Hindlimb muscle (tissue), 1 donor: ENCODE measurements around the gene ZNF225. TPM values are rescaled to one million over a fixed set of nuclear protein-coding genes. Genes with fewer than 3 reads are reported as not detected.
A peak's percentile ranks its signal among the peaks of the same experiment; 100 is the strongest.
"Not testable (repeated sequence)": the region's sequence is repeated elsewhere in the genome, so short reads cannot be mapped to it uniquely, and the experiment has no call there.

ENCODE experiments used
- DNase-seq: peaks from one replicate; pipeline ENCODE4 v3.0.0-alpha.2; 2013
- polyA plus RNA-seq: library from polyadenylated mRNA; unstranded; fragments of 120-200 nt; gene quantifications from one replicate; pipeline ENCODE4 v1.2.1, GENCODE V29; 2013; ENCODE audit not compliant: insufficient read length

ZNF225 gene
- polyA plus RNA-seq, 1 donor: 4.5 TPM

DNA sequence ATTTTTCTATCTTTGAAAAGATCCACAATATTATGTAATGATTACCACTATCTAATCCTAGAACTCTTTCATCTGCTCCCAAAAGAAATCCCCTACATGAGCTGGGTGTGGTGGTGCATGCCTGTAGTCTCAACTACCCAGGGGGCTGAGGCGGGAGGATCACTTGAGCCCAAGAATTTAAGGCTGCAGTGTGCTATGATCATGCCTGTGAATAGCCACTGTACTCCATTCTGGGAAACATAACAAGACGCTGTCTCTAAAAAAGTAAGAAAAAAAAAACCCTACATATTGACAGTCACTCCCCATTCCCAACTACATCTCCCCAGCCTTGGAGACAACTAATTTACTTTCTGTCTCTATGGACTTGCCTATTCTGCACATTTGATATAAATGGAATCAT, 50.6 kb downstream of the ZNF225 start:
- DNase-seq: no peak

DNA sequence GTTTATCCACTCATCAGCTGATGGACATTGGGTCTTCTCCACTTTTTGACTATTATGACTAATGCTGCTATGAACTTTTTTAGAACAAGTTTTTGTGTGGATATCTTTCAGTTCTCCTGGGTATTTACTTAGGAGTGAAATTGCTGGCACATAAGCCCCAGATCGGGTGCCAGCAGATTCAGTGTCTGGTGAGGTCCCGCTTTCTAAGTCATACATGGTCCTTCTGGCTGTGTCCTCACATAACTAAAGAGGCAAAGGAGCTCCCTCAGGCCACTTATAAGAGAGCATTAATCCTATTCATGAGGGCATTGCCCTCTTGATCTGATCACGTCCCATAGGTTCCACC, 51.1 kb downstream of the ZNF225 start:
- DNase-seq: peak; percentile 6

DNA sequence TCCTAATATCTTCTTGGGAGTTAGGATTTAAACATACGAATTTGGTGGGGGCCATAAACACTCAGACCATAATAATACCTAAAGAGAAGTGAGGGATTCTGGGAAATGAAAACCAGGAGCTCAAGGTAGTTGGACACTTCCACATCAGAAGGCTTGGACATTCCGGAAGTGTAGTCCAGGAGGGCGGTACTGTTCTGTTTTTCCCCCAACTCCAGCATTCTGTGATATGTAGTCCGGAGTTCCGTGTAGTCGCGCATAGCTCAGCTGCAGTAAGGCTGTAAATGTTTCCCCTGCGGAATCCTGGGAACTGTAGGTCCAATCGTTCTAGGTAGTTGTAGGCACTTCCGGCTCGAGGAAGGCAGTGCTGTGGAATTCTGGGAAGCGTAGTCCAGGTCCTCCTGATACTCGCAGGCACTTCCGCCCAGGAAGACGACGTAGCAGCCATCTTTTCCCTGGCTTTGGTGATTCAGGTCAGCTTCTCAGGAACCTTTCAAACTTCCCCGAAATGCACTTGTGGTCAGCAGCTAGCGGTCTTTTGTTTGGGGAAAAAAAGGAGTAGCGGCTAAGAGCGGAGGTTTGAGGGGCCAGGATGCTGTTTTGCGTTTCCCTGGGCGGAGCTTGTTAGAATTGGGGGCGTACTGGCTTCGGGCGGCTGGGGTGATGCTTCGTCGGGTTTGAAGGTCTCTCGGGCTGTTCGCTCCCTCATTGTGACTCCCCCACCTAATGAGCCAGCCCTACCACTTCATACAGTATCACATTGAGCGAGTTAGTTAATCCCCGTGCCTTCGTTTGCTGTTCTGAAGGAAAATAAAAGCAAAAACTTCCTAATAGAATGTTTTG, 51.7 kb downstream of the ZNF225 start, which contains the start of gene ZNF226:
TSS of gene ZNF226 (plus strand) at position 428 of the 840 bp plus-strand sequence. CDS start 4,981 bp downstream, outside the sequence.
- DNase-seq: peak; percentile 96

DNA sequence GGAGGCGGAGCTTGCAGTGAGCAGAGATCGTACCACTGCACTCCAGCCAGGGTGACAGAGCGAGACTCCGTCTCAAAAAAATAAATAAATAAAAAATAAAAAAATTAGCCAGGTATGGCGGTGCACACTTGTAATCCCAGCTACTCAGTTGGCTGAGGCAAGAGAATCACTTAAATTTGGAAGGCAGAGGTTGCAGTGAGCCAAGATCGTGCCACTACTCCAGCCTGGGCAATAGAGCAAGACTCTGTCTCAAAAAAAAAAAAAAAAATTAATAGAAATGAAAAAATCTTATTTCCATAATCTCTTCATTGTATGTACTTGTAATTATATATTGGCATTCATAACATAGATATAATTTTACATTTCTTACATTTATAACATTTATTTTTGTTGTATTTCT, 57.5 kb downstream of the ZNF225 start:
- DNase-seq: not testable (repeated sequence)

DNA sequence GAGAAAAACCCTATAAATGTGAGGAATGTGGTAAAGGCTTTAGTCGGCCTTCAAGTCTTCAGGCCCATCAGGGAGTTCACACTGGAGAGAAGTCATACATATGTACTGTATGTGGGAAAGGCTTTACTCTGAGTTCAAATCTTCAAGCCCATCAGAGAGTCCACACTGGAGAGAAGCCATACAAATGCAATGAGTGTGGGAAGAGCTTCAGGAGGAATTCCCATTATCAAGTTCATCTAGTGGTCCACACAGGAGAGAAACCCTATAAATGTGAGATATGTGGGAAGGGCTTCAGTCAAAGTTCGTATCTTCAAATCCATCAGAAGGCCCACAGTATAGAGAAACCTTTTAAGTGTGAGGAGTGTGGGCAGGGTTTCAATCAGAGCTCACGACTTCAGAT, 63.4 kb downstream of the ZNF225 start:
- no peak for DNase-seq

DNA sequence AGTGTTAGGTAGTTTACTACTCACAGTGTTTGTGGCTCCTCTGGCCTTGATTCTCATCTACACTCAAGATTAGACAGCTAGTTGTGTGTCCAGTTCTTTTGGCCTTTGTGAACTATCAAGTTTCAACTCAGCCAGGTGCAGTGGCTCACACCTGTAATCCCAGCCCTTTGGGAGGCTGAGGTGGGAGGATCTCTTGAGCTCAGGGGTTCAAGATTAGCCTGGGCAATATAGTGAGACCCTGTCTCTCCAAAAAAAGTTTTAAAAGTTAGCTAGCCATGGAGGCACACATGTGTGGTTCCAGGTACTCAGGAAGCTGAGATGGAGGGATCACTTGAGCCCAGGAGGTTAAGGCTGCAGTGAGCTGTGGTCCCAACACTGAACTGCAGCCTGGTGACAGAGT, 67.8 kb downstream of the ZNF225 start:
- no peak for DNase-seq

DNA sequence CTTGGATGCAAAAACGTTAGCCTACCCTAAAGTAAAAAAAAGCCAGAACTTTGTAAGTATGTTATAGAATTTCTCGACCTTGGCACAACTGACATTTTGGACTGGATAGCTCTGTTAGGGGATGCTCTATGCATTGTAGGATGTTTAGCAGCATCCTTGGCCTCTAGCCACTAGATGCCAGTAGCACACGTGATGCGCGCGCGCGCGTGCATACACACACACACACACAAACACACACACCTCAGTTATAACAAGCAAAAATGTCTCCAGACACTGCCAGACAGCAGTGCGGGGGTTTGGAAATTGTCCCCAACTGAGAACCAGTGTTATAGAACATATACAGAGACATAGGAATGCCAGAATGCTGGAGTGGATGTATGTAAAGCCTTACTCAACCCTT, 68.9 kb downstream of the ZNF225 start:
- no peak for DNase-seq

Other genes with a start within 250 kb of the ZNF225 start
- gene ZNF404, start 229.4 kb upstream of the ZNF225 start, polyA plus RNA-seq: 8.6 TPM
- gene ZNF45, start 178.1 kb upstream of the ZNF225 start, polyA plus RNA-seq: 15.3 TPM
- gene ZNF221, start 162.2 kb upstream of the ZNF225 start, polyA plus RNA-seq: 3.0 TPM
- gene ZNF155, start 129.2 kb upstream of the ZNF225 start, polyA plus RNA-seq: 7.2 TPM
- 2.1 TPM for gene ZNF230, start 110.4 kb upstream of the ZNF225 start, polyA plus RNA-seq
- gene ZNF222, start 88.0 kb upstream of the ZNF225 start, polyA plus RNA-seq: 3.3 TPM
- gene ZNF223, start 61.4 kb upstream of the ZNF225 start, polyA plus RNA-seq: 3.5 TPM
- gene ZNF284, start 41.2 kb upstream of the ZNF225 start, polyA plus RNA-seq: 2.9 TPM
- 15.3 TPM for gene ZNF224, start 19.0 kb upstream of the ZNF225 start, polyA plus RNA-seq
- 9.6 TPM for gene ZNF234, start 28.2 kb downstream of the ZNF225 start, polyA plus RNA-seq
- gene ZNF226, start 51.7 kb downstream of the ZNF225 start, polyA plus RNA-seq: 13.0 TPM
- 11.9 TPM for gene ZNF227, start 99.1 kb downstream of the ZNF225 start, polyA plus RNA-seq
- gene ZNF233, start 146.5 kb downstream of the ZNF225 start, polyA plus RNA-seq: 3.1 TPM
- 7.6 TPM for gene ZNF235, start 191.6 kb downstream of the ZNF225 start, polyA plus RNA-seq
- 4.9 TPM for gene ZNF112, start 243.3 kb downstream of the ZNF225 start, polyA plus RNA-seq